GM18870 (cell line): ENCODE results near the gene SLC30A10.
"Not testable (repeated sequence)": the region's sequence is repeated elsewhere in the genome, so short reads cannot be mapped to it uniquely, and the experiment has no call there.

Experiments used
- ATAC-seq: cut with Tn5 transposase; IDR thresholded peaks from one replicate; pipeline ENCODE4 v1.9.1; 2021; ENCODE audit warnings: moderate library complexity; ENCODE audit not compliant: unreplicated experiment

Gene SLC30A10

GRCh38 chr1:219927956-219928790 is at the start of gene SLC30A10:
TSS of gene SLC30A10 (minus strand) at chr1:219928557. CDS start at chr1:219928440, 117 bp downstream.
- ATAC-seq, result no peak

- ATAC-seq, result no peak
These were observed 44.9 kb upstream of the SLC30A10 start for GRCh38 chr1:219973213-219973612.

GRCh38 chr1:219967361-219967760 is 39.0 kb upstream of the SLC30A10 start:
- ATAC-seq, result no peak

GRCh38 chr1:219966071-219966349 is 37.7 kb upstream of the SLC30A10 start:
- no peak for ATAC-seq

GRCh38 chr1:219965285-219966070 is 37.1 kb upstream of the SLC30A10 start:
- no peak for ATAC-seq

GRCh38 chr1:219963432-219963831 is 35.1 kb upstream of the SLC30A10 start:
- no peak for ATAC-seq

- no peak for ATAC-seq
These were observed 33.3 kb upstream of the SLC30A10 start for GRCh38 chr1:219961684-219962083.

- ATAC-seq, result no peak
These were observed 31.3 kb upstream of the SLC30A10 start for GRCh38 chr1:219959540-219960203.

GRCh38 chr1:219958875-219959417 is 30.6 kb upstream of the SLC30A10 start:
- no peak for ATAC-seq

GRCh38 chr1:219954736-219955421 is 26.5 kb upstream of the SLC30A10 start:
- ATAC-seq, result no peak

- ATAC-seq, result no peak
These were observed 25.7 kb upstream of the SLC30A10 start for GRCh38 chr1:219954052-219954451.

- no peak for ATAC-seq
These were observed 24.0 kb upstream of the SLC30A10 start for GRCh38 chr1:219952361-219952760.

GRCh38 chr1:219949227-219949626 is 20.9 kb upstream of the SLC30A10 start:
- ATAC-seq, result not testable (repeated sequence)

GRCh38 chr1:219948766-219949165 is 20.4 kb upstream of the SLC30A10 start:
- ATAC-seq, result not testable (repeated sequence)

- no peak for ATAC-seq
These were observed 17.4 kb upstream of the SLC30A10 start for GRCh38 chr1:219945795-219946194.

- no peak for ATAC-seq
These were observed 13.1 kb upstream of the SLC30A10 start for GRCh38 chr1:219941179-219942118.

- no peak for ATAC-seq
These were observed 12.3 kb upstream of the SLC30A10 start for GRCh38 chr1:219940707-219941106.

GRCh38 chr1:219938706-219939105 is 10.3 kb upstream of the SLC30A10 start:
- ATAC-seq, result no peak

- ATAC-seq, result not testable (repeated sequence)
These were observed 5.4 kb upstream of the SLC30A10 start for GRCh38 chr1:219933763-219934162.

- ATAC-seq, result no peak
These were observed 2.7 kb upstream of the SLC30A10 start for GRCh38 chr1:219931033-219931432.
